ENCODE results near the gene PRKCE.

PRKCE gene

GRCh38 chr2:45649858-45650811 is 1.3 kb upstream of the PRKCE start:
- peak overlapping the region; percentile 0 to 49 for H2BK12ac ChIP-seq (ENCODE audit: low read length in 2 of 2)
- peak; percentile 76 for DNase-seq
- no peak overlapping the region for H2AK5ac ChIP-seq (ENCODE audit: low read length, severe bottlenecking)
- H3K9me3 ChIP-seq (ENCODE audit: control insufficient read depth, low read length) = no peaks in the 10 kb centered on the region
- under 1% methylated on average over 64 of the region's 66 CpGs for WGBS
- H3K4me2 ChIP-seq (ENCODE audit: low read length, poor library complexity, severe bottlenecking) = peak overlapping the region; percentile 100
- peak overlapping the region; percentile 95 for H2BK120ac ChIP-seq (ENCODE audit: low read depth, low read length)
- H3K36me3 ChIP-seq (ENCODE audit: control insufficient read depth in 1 of 2, insufficient read depth in 2 of 2, low read depth in 1 of 2, low read length in 2 of 2) = no peaks in the 10 kb centered on the region
- H2AFZ ChIP-seq (ENCODE audit: low read depth, low read length) = peak overlapping the region; percentile 84
- H3K23ac ChIP-seq (ENCODE audit: low read length in 2 of 2) = peak overlapping the region in 1 of 2 experiments; percentile 65
- H4K91ac ChIP-seq (ENCODE audit: low read length) = peak overlapping the region; percentile 91
- H3K14ac ChIP-seq (ENCODE audit: low read length in 2 of 2) = peak overlapping the region; percentile 26 to 43
- H3K9ac ChIP-seq (ENCODE audit: low read length) = peak overlapping the region; percentile 95
- peak overlapping the region; percentile 83 to 92 for H3K4me3 ChIP-seq (ENCODE audit: insufficient read depth in 1 of 2, low read depth in 1 of 2, low read length in 2 of 2)
- peak overlapping the region; percentile 46 for H3K27ac ChIP-seq (ENCODE audit: low read length, poor library complexity, severe bottlenecking)
- peak overlapping the region; percentile 26 to 96 for H3K18ac ChIP-seq (ENCODE audit: low read depth in 1 of 2, low read length in 2 of 2)
- no peaks in the 10 kb centered on the region for H3K27me3 ChIP-seq (ENCODE audit: control insufficient read depth in 1 of 2, insufficient read depth in 1 of 2, low read length in 2 of 2)
- H4K8ac ChIP-seq (ENCODE audit: low read length) = peak overlapping the region; percentile 80
- peak overlapping the region; percentile 87 for H2BK15ac ChIP-seq (ENCODE audit: low read depth, poor library complexity, severe bottlenecking)
- peak overlapping the region; percentile 69 for H2BK5ac ChIP-seq (ENCODE audit: low read depth, low read length, poor library complexity, severe bottlenecking)
- peaks cover 26% of the 10 kb centered on the region for H3K79me1 ChIP-seq (replicated peaks; ENCODE audit: low read length, poor library complexity, severe bottlenecking)
- peaks cover 13% of the 10 kb centered on the region for H3K4me1 ChIP-seq (ENCODE audit: control insufficient read depth, insufficient read depth, low read depth, low read length)
- peak overlapping the region; percentile 24 to 64 for H3K4ac ChIP-seq (ENCODE audit: low read depth in 1 of 2, low read length in 2 of 2)

- Histone ChIP-seq H3K18ac (ENCODE audit: low read depth in 1 of 2, low read length in 2 of 2) (peak overlapping the region; percentile 92 to 96), H3K14ac (ENCODE audit: low read length in 2 of 2) (peak overlapping the region in 1 of 2 experiments; percentile 88), H2AFZ (ENCODE audit: low read depth, low read length) (peak overlapping the region; percentile 84), H3K79me1 (replicated peaks; ENCODE audit: low read length, poor library complexity, severe bottlenecking) (peaks cover 31% of the 10 kb centered on the region), H2AK5ac (ENCODE audit: low read length, severe bottlenecking) (no peak overlapping the region), H3K4me2 (ENCODE audit: low read length, poor library complexity, severe bottlenecking) (peak overlapping the region; percentile 100), H4K91ac (ENCODE audit: low read length) (peak overlapping the region; percentile 91), H3K23ac (ENCODE audit: low read length in 2 of 2) (no peak overlapping the region), H3K9me3 (ENCODE audit: control insufficient read depth, low read length) (no peaks in the 10 kb centered on the region), H2BK120ac (ENCODE audit: low read depth, low read length) (peak overlapping the region; percentile 95), H3K4me3 (ENCODE audit: insufficient read depth in 1 of 2, low read depth in 1 of 2, low read length in 2 of 2) (peak overlapping the region; percentile 83 to 92), H3K27me3 (ENCODE audit: control insufficient read depth in 1 of 2, insufficient read depth in 1 of 2, low read length in 2 of 2) (no peaks in the 10 kb centered on the region), H3K27ac (ENCODE audit: low read length, poor library complexity, severe bottlenecking) (peak overlapping the region; percentile 46), H4K8ac (ENCODE audit: low read length) (peak overlapping the region; percentile 77), H3K9ac (ENCODE audit: low read length) (peak overlapping the region; percentile 95), H3K4me1 (ENCODE audit: control insufficient read depth, insufficient read depth, low read depth, low read length) (peaks cover 13% of the 10 kb centered on the region), H2BK12ac (ENCODE audit: low read length in 2 of 2) (peak overlapping the region in 1 of 2 experiments; percentile 49), H3K4ac (ENCODE audit: low read depth in 1 of 2, low read length in 2 of 2) (peak overlapping the region; percentile 24 to 64), H3K36me3 (ENCODE audit: control insufficient read depth in 1 of 2, insufficient read depth in 2 of 2, low read depth in 1 of 2, low read length in 2 of 2) (no peaks in the 10 kb centered on the region), H2BK5ac (ENCODE audit: low read depth, low read length, poor library complexity, severe bottlenecking) (peak overlapping the region; percentile 85), H2BK15ac (ENCODE audit: low read depth, poor library complexity, severe bottlenecking) (peak overlapping the region; percentile 93)
- WGBS = under 1% methylated on average over 45 of the region's 79 CpGs
- peak; percentile 98 for DNase-seq
These were observed 542 bp upstream of the PRKCE start for GRCh38 chr2:45650851-45651414.

- Histone ChIP-seq H3K27ac (ENCODE audit: low read length, poor library complexity, severe bottlenecking) (no peak overlapping the region), H2BK120ac (ENCODE audit: low read depth, low read length) (no peak overlapping the region), H3K18ac (ENCODE audit: low read depth in 1 of 2, low read length in 2 of 2) (peak overlapping the region; percentile 92), H4K8ac (ENCODE audit: low read length) (peak overlapping the region; percentile 48), H3K36me3 (ENCODE audit: control insufficient read depth in 1 of 2, insufficient read depth in 2 of 2, low read depth in 1 of 2, low read length in 2 of 2) (no peaks in the 10 kb centered on the region), H3K4ac (ENCODE audit: low read depth in 1 of 2, low read length in 2 of 2) (peak overlapping the region in 1 of 2 experiments; percentile 60), H3K23ac (ENCODE audit: low read length in 2 of 2) (peak overlapping the region in 1 of 2 experiments; percentile 76), H2BK5ac (ENCODE audit: low read depth, low read length, poor library complexity, severe bottlenecking) (no peak overlapping the region), H3K79me1 (replicated peaks; ENCODE audit: low read length, poor library complexity, severe bottlenecking) (peaks cover 35% of the 10 kb centered on the region), H2BK15ac (ENCODE audit: low read depth, poor library complexity, severe bottlenecking) (no peak overlapping the region), H3K4me2 (ENCODE audit: low read length, poor library complexity, severe bottlenecking) (peak overlapping the region; percentile 100), H2BK12ac (ENCODE audit: low read length in 2 of 2) (peak overlapping the region in 1 of 2 experiments; percentile 73), H3K14ac (ENCODE audit: low read length in 2 of 2) (peak overlapping the region in 1 of 2 experiments; percentile 95), H4K91ac (ENCODE audit: low read length) (no peak overlapping the region), H3K4me3 (ENCODE audit: insufficient read depth in 1 of 2, low read depth in 1 of 2, low read length in 2 of 2) (peak overlapping the region; percentile 83 to 92), H3K27me3 (ENCODE audit: control insufficient read depth in 1 of 2, insufficient read depth in 1 of 2, low read length in 2 of 2) (no peaks in the 10 kb centered on the region), H3K9ac (ENCODE audit: low read length) (peak overlapping the region; percentile 95), H2AFZ (ENCODE audit: low read depth, low read length) (peak overlapping the region; percentile 54), H3K9me3 (ENCODE audit: control insufficient read depth, low read length) (no peaks in the 10 kb centered on the region), H3K4me1 (ENCODE audit: control insufficient read depth, insufficient read depth, low read depth, low read length) (peaks cover 12% of the 10 kb centered on the region), H2AK5ac (ENCODE audit: low read length, severe bottlenecking) (no peak overlapping the region)
- 7% methylated on average over 53 of the region's 53 CpGs for WGBS
- peak; percentile 54 for DNase-seq
These were observed 886 bp downstream of the PRKCE start for GRCh38 chr2:45652090-45653031.

Measured in mesenchymal stem cell (in vitro differentiated cells and primary cell).